Thyroid gland (tissue), 4 donors: Measurements from ENCODE around the gene ACTC1. TPM values are rescaled to one million over a fixed set of nuclear protein-coding genes. Genes with fewer than 3 reads are reported as not detected.

Source experiments
- DNase-seq, 2 donors: peaks; one replicate each; pipeline ENCODE4 v3.0.0-alpha.2; 2019
- H3K27ac ChIP-seq, 3 donors: fragments of 200-600 bp; sonication (generic); 1 replicate in 2 of 3; 2 replicates in 1 of 3; pipeline ENCODE4 v1.5.1; 2016 to 2019; ENCODE audit warnings: mild to moderate bottlenecking in 1 of 3, moderate library complexity in 1 of 3
- H3K27me3 ChIP-seq: fragments of 200-600 bp; sonication (generic); one replicate; pipeline ENCODE4 v1.5.1; 2019
- H3K36me3 ChIP-seq, 2 donors: fragments of 200-600 bp; sonication (generic); one replicate each; pipeline ENCODE4 v1.5.1; 2016 to 2019
- H3K4me1 ChIP-seq, 2 donors: fragments of 200-600 bp; sonication (generic); one replicate each; pipeline ENCODE4 v1.5.1; 2017 to 2019
- H3K4me3 ChIP-seq, 3 donors: fragments of 200-600 bp; sonication (generic); replicated peaks in 1 of 3; 1 replicate in 2 of 3; 2 replicates in 1 of 3; pipeline ENCODE4 v1.5.1; 2016; ENCODE audit warnings: mild to moderate bottlenecking in 1 of 3
- H3K9me3 ChIP-seq: fragments of 200-600 bp; sonication (generic); one replicate; pipeline ENCODE4 v1.5.1; 2017
- POLR2A ChIP-seq, 2 donors: fragments of 450-650 bp; IDR thresholded peaks; one replicate each; pipeline ENCODE4 v1.6.1; 2017; ENCODE audit warnings: antibody characterized with exemption in 2 of 2, mild to moderate bottlenecking in 2 of 2, moderate library complexity in 1 of 2
- WGBS, 2 donors: methylation state at CpG; one replicate each; pipeline ENCODE4 v1.1.5; 2017; 5-methylcytosine and 5-hydroxymethylcytosine counted together
- intact Hi-C: fragments of 100-400 bp; cut with DNase I; formaldehyde crosslinking; loops from one replicate; pipeline ENCODE4 v1.15.1; 2023
- total RNA-seq, 4 donors: library from RNA; depleted of rRNA; stranded (reverse); fragments of >200 nt; gene quantifications; one replicate each; pipeline ENCODE4 v1.2.3, GENCODE V29; 2016
- TF ChIP-seq, protein P1 (sequence below), 6 experiments: fragments of 200-600 bp in 3 of 6; fragments of 450-650 bp in 3 of 6; sonication (generic) in 3 of 6; IDR thresholded peaks; one replicate each; pipeline ENCODE4 v1.5.1; 2016 to 2019; ENCODE audit warnings: antibody characterized with exemption in 6 of 6, mild to moderate bottlenecking in 2 of 6, inconsistent platforms in 1 of 6, moderate library complexity in 1 of 6

The ACTC1 gene
- total RNA-seq, 4 donors from 2014 or later: 0.11 to 1.2 (median 1.1) TPM

DNA sequence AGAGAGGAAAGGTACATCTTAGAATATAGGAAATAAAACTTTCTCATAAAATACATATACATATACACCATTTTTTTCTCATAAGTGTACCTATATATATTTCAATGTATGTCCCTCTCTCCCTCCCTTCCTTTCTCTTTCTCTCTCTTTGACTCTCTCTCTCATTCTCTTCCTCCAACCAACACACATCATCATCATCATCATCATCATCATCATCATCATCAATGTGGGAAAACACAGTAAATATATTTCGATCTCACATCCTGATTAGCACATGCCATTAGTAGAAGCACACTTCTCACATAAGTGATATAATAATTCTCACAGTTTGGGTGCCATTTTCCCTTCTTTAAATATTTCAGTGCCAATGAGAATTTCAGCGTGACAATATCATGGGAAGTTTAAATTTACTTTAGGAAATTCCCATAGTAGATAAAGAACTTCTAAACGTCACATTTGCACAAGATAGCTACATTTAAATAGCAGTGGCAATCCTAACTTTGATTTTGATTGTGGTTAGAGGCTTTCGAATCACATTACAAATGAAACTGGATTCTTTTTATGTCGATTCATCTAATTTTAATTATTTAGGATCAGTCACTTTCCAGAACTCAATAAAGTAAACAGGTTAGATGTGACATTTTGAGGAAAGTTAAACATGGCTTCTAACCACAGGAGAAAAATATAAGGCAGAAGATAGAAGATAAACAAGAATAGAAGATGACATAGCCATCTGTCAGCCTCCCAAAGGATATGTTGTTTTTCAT is 33.0 kb upstream of the ACTC1 start:
- intact Hi-C loops: no loop called here
- TF ChIP-seq POLR2A (IDR thresholded peaks at IDR 0.05): no peak
- TF ChIP-seq, protein P1, sequence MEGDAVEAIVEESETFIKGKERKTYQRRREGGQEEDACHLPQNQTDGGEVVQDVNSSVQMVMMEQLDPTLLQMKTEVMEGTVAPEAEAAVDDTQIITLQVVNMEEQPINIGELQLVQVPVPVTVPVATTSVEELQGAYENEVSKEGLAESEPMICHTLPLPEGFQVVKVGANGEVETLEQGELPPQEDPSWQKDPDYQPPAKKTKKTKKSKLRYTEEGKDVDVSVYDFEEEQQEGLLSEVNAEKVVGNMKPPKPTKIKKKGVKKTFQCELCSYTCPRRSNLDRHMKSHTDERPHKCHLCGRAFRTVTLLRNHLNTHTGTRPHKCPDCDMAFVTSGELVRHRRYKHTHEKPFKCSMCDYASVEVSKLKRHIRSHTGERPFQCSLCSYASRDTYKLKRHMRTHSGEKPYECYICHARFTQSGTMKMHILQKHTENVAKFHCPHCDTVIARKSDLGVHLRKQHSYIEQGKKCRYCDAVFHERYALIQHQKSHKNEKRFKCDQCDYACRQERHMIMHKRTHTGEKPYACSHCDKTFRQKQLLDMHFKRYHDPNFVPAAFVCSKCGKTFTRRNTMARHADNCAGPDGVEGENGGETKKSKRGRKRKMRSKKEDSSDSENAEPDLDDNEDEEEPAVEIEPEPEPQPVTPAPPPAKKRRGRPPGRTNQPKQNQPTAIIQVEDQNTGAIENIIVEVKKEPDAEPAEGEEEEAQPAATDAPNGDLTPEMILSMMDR (IDR thresholded peaks at IDR 0.05): no peak
- H3K27me3 ChIP-seq: no peaks in the 10 kb centered on the region

DNA sequence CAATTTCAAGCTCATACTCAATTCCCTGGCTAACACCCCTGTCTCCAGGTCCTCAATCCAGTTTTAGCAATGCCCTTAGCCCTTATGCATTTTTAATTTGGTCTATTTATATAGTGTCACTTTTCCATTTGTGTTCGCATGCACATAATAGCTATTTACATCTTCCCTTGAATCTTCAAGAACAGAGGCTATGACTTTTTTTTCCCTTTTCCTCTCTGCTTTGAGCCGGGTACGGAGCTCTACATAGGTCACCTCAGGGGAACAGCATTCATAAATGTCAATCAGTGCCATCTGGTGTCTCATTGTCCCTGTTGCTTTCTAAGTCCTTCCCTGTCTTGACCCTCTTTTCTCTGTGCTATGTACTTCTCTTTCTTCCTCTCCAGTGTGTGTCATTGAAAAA is 26.5 kb upstream of the ACTC1 start:
- no peaks in the 10 kb centered on the region for H3K36me3 ChIP-seq
- H3K9me3 ChIP-seq: no peaks in the 10 kb centered on the region
- H3K27ac ChIP-seq: no peak overlapping the region
- no peak for DNase-seq
- intact Hi-C loops: no loop called here
- WGBS, 2 donors: 70 to 73% methylated on average over 3 of the region's 3 CpGs
- H3K4me3 ChIP-seq: no peak overlapping the region
- TF ChIP-seq, protein P1 (IDR thresholded peaks at IDR 0.05): no peak
- TF ChIP-seq POLR2A (IDR thresholded peaks at IDR 0.05): no peak
- no peaks in the 10 kb centered on the region for H3K4me1 ChIP-seq
- H3K27me3 ChIP-seq: no peaks in the 10 kb centered on the region

More for the DNA sequence above, 33.0 kb upstream of the ACTC1 start:
- no peaks in the 10 kb centered on the region for H3K36me3 ChIP-seq
- WGBS, 2 donors: 81 to 84% methylated on average over 5 of the region's 5 CpGs
- H3K4me1 ChIP-seq: no peaks in the 10 kb centered on the region
- H3K27ac ChIP-seq: no peak overlapping the region
- H3K9me3 ChIP-seq: no peaks in the 10 kb centered on the region
- no peak for DNase-seq
- no peak overlapping the region for H3K4me3 ChIP-seq

DNA sequence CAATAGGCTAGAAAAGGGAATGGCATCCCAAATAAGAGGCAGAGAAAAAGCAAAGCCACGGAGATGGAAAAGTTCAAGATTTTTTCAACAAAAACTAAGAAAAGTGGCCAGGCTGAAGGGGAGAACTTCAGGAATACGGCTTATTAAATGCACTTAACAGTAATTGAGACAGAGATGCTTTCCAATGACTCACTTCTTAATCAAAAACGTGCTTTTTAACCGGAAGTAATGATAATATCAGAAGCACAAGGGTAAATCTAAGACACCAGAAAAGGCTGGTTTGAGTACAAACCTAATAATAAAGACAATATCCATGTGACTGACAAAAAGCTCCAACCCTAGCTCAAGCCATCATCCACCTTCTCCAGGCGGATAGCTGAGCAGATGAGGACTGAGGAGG is 24.8 kb upstream of the ACTC1 start:
- intact Hi-C loops: no loop called here
- Histone ChIP-seq H3K9me3 (no peaks in the 10 kb centered on the region), H3K4me3 (no peak overlapping the region), H3K27me3 (no peaks in the 10 kb centered on the region), H3K27ac (no peak overlapping the region), H3K4me1 (no peaks in the 10 kb centered on the region), H3K36me3 (no peaks in the 10 kb centered on the region)
- DNase-seq: no peak
- 73 to 80% methylated on average over 5 of the region's 5 CpGs for WGBS, 2 donors
- TF ChIP-seq, protein P1 (IDR thresholded peaks at IDR 0.05): no peak
- no peak for TF ChIP-seq POLR2A (IDR thresholded peaks at IDR 0.05)

DNA sequence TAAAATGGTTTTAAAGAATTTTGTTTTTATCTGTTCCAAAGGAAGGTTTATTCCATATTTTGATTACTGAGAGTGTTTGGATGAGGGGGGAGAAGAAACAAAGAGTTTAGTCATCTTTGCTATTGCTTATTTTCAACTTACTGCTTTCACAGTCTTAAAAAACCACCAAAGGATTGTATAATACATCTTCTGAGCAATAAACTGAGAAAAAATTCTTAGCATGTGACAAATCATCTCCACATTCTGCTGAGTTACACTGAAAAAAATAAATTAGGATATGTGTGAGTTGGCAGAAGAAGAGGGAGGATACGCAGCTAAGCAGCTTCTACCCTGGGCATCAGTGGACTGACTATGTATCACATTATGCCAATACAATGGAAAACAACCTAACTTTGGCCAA is 23.2 kb upstream of the ACTC1 start:
- Histone ChIP-seq H3K27ac (no peak overlapping the region), H3K4me3 (no peak overlapping the region), H3K27me3 (no peaks in the 10 kb centered on the region), H3K36me3 (no peaks in the 10 kb centered on the region), H3K9me3 (no peaks in the 10 kb centered on the region), H3K4me1 (no peaks in the 10 kb centered on the region)
- no peak for DNase-seq
- TF ChIP-seq, protein P1 (IDR thresholded peaks at IDR 0.05): no peak
- TF ChIP-seq POLR2A (IDR thresholded peaks at IDR 0.05): no peak
- intact Hi-C loops: no loop called here
- WGBS, 2 donors: 95 to 96% methylated on average over 1 of the region's 1 CpG

DNA sequence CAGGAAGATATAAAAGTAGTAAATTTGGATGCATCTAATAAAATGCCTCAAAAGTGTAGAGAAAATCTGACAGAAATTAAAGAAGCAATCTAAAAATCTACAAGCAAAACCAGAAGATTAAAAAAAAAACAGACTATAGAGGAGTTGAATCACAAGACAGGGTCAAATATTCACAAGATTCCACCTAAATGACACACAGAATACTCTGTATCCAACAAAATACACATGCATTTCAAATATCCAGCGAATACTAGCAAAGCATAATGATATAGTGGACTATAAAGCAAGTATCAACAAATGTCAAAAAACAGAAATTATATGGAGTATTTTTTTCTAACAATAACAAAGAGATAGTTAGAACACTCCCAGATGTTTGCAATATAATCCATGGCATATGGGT is 20.5 kb upstream of the ACTC1 start:
- intact Hi-C loops: no loop called here
- DNase-seq: no peak
- H3K9me3 ChIP-seq: no peaks in the 10 kb centered on the region
- TF ChIP-seq POLR2A (IDR thresholded peaks at IDR 0.05): no peak
- TF ChIP-seq, protein P1 (IDR thresholded peaks at IDR 0.05): no peak
- WGBS, 2 donors: 74 to 93% methylated on average over 1 of the region's 1 CpG
- H3K27me3 ChIP-seq: no peaks in the 10 kb centered on the region
- H3K4me3 ChIP-seq: no peak overlapping the region
- no peak overlapping the region for H3K27ac ChIP-seq
- no peaks in the 10 kb centered on the region for H3K36me3 ChIP-seq
- H3K4me1 ChIP-seq: no peaks in the 10 kb centered on the region
